ENCODE data around the gene TRIO. TPM values are rescaled to one million over a fixed set of nuclear protein-coding genes. Genes with fewer than 3 reads are reported as not detected.

The TRIO gene
- total RNA-seq, 1 donor from 2014 or later: 148 TPM

DNA sequence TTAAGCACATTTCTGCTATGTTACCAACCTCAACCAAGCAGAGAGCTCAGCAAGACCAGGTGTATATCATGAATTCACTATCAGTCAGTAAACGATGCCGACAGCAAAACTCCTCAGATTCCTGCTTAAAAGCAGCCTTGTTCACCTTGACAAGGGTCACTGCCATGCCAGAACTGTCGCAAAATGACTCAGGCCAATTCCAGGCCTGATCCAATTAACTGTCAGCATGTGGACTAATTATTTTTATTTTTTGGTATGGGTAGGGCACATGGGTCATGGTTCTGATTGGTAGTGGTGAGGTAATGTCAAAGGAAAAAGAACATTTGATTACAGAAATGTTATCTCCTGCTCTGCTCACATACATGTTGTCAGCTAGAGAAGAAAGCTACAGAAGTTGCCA, 224.2 kb downstream of the TRIO start:
- intact Hi-C loops (cut with DNase I): no loop called here

DNA sequence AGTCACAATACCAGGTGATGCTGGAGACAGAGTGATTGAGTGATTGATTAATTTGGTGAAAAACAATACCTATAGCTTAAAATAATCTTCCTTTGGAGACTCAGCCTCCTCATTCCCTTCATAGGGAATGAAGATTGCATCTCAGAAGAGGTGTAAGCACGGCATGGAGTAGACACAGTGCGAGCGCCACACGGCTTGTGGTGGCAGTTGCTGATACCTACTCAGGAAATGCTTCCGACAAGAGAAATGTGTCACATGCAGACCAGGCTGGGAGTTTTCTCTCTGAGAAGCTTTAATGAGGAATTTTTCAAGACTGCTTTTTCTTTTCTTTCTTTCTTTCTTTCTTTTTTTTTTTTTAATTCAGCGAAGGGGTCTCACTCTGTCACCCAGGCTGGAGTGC, 226.6 kb downstream of the TRIO start:
- no peaks in the 10 kb centered on the region for H3K4me1 ChIP-seq
- H3K9me3 ChIP-seq: no peaks in the 10 kb centered on the region
- TF ChIP-seq CTCF (IDR thresholded peaks at IDR 0.05): no peak
- H3K4me3 ChIP-seq: no peak overlapping the region
- no peak for DNase-seq
- ATAC-seq: no peak
- no peak overlapping the region for H3K27ac ChIP-seq
- no peaks in the 10 kb centered on the region for H3K27me3 ChIP-seq (ENCODE audit: low read depth)
- intact Hi-C loops (cut with DNase I): no loop called here
- H3K36me3 ChIP-seq: peaks cover 100% of the 10 kb centered on the region

More for the DNA sequence above, 224.2 kb downstream of the TRIO start:
- no peak for ATAC-seq
- Histone ChIP-seq H3K36me3 (peaks cover 99% of the 10 kb centered on the region), H3K4me1 (no peaks in the 10 kb centered on the region), H3K4me3 (no peak overlapping the region), H3K9me3 (no peaks in the 10 kb centered on the region), H3K27ac (no peak overlapping the region), H3K27me3 (ENCODE audit: low read depth) (no peaks in the 10 kb centered on the region)
- TF ChIP-seq CTCF (IDR thresholded peaks at IDR 0.05): no peak
- no peak for DNase-seq

GRCh38 chr5:14370386-14370785, 227.2 kb downstream of the TRIO start:
- no peak for TF ChIP-seq CTCF (IDR thresholded peaks at IDR 0.05)
- Histone ChIP-seq H3K36me3 (peaks cover 100% of the 10 kb centered on the region), H3K9me3 (no peaks in the 10 kb centered on the region), H3K27me3 (ENCODE audit: low read depth) (no peaks in the 10 kb centered on the region), H3K27ac (no peak overlapping the region), H3K4me1 (no peaks in the 10 kb centered on the region), H3K4me3 (no peak overlapping the region)
- ATAC-seq: no peak
- intact Hi-C loops (cut with DNase I): no loop called here
- DNase-seq: no peak

GRCh38 chr5:14373685-14374084, 230.5 kb downstream of the TRIO start:
- no peak for TF ChIP-seq CTCF (IDR thresholded peaks at IDR 0.05)
- Histone ChIP-seq H3K36me3 (peaks cover 100% of the 10 kb centered on the region), H3K27me3 (ENCODE audit: low read depth) (no peaks in the 10 kb centered on the region), H3K9me3 (no peaks in the 10 kb centered on the region), H3K4me1 (no peaks in the 10 kb centered on the region), H3K27ac (no peak overlapping the region), H3K4me3 (no peak overlapping the region)
- DNase-seq (no peak), ATAC-seq (no peak)
- intact Hi-C loops (cut with DNase I): no loop called here

- Histone ChIP-seq H3K4me1 (no peaks in the 10 kb centered on the region), H3K27me3 (ENCODE audit: low read depth) (no peaks in the 10 kb centered on the region), H3K36me3 (peaks cover 100% of the 10 kb centered on the region), H3K4me3 (no peak overlapping the region), H3K9me3 (no peaks in the 10 kb centered on the region), H3K27ac (no peak overlapping the region)
- DNase-seq: no peak
- intact Hi-C loops (cut with DNase I): no loop called here
- no peak for TF ChIP-seq CTCF (IDR thresholded peaks at IDR 0.05)
- ATAC-seq: no peak
Observed at GRCh38 chr5:14374100-14374499, 231.0 kb downstream of the TRIO start.

DNA sequence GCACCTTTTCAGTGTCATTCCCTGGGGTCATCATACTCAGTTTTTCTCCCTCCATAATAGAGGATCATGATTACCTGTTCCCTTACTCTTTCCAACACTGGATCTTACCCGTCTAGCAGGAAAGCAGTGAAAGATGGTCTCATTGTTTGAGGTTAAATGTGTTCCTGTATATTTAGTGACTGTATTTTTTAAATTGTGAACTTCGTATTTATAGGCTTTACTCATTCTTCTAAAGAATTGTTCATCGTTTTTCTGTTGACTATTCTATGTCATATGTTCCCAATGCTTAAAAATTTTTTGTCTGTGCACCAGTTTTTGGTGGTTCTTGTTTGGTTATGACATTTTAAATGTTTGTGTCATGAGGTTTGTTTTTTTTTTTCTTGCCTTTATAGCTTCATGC, 233.6 kb downstream of the TRIO start:
- no peak overlapping the region for H3K27ac ChIP-seq
- DNase-seq (no peak), ATAC-seq (no peak)
- H3K36me3 ChIP-seq: peaks cover 100% of the 10 kb centered on the region
- no peak overlapping the region for H3K4me3 ChIP-seq
- no peaks in the 10 kb centered on the region for H3K9me3 ChIP-seq
- no peaks in the 10 kb centered on the region for H3K27me3 ChIP-seq (ENCODE audit: low read depth)
- H3K4me1 ChIP-seq: no peaks in the 10 kb centered on the region
- no peak for TF ChIP-seq CTCF (IDR thresholded peaks at IDR 0.05)
- intact Hi-C loops (cut with DNase I): no loop called here
